NK-92 (cell line): ENCODE data around the gene CEP85.
A peak's percentile ranks its signal among the peaks of the same experiment; 100 is the strongest.
"Not testable (repeated sequence)": the region's sequence is repeated elsewhere in the genome, so short reads cannot be mapped to it uniquely, and the experiment has no call there.

Experiments
- DNase-seq: peaks from one replicate; lab custom pipeline; 2025; ENCODE audit not compliant: unreplicated experiment; lab: John Stamatoyannopoulos, UW

The CEP85 gene

DNA sequence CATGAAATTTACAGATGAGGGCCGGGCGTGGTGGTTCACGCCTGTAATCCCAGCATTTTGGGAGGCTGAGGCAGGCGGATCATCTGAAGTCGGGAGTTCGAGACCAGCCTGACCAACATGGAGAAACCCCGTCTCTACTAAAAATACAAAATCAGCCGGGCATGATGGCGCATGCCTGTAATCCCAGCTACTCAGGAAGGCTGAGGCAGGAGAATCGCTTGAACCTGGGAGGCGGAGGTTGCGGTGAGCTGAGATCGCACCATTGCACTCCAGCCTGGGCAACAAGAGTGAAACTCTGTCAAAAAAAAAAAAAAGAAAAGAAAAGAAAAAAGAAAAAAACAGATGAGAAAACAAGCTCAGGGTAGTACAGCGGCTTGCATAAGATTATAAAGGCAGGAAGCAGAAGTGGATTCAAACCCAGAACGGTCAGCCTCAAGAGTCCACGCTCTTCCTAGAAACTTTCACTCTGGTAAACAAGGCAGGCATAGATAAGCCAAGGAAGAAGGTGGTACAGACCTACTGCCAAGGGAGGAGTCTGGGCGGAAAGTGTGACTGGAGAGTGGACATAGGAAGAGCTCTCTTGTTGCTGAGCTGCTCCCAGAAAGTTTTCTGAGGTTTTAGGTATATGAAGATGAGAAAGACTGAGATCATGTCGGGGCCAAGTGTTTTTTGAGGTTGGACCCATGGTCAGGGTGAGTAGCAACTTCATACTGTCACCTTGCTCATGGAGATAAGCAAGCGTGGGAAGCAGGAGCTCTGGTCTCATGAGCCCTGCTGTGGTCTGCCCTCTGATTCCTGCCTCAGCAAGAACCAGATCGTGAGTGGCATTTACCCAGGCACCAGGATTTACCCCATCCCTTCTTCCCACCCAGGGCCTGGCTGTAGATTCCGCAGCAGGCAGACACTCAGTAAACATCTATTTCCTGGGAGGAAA, 74.2 kb downstream of the CEP85 start:
- not testable (repeated sequence) for DNase-seq

DNA sequence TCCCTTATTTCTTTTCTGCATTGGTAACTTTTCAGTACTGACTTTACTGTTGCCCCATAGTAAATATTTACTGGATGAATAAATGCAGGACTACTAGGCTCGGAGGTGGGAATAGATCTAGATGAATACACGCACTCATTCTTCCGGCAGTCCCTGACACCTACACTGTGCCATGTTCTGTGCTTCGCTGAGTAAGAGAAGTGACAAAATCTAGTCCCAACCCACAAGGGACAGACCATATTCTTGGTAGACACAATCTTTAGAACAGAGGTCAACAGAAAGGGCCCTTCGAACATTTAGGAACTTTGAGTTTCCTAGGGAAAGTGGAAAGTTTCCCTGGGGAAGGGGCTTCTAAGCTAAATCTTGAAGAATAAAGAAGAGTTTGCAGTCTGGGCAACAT, 80.5 kb downstream of the CEP85 start:
- no peak for DNase-seq

DNA sequence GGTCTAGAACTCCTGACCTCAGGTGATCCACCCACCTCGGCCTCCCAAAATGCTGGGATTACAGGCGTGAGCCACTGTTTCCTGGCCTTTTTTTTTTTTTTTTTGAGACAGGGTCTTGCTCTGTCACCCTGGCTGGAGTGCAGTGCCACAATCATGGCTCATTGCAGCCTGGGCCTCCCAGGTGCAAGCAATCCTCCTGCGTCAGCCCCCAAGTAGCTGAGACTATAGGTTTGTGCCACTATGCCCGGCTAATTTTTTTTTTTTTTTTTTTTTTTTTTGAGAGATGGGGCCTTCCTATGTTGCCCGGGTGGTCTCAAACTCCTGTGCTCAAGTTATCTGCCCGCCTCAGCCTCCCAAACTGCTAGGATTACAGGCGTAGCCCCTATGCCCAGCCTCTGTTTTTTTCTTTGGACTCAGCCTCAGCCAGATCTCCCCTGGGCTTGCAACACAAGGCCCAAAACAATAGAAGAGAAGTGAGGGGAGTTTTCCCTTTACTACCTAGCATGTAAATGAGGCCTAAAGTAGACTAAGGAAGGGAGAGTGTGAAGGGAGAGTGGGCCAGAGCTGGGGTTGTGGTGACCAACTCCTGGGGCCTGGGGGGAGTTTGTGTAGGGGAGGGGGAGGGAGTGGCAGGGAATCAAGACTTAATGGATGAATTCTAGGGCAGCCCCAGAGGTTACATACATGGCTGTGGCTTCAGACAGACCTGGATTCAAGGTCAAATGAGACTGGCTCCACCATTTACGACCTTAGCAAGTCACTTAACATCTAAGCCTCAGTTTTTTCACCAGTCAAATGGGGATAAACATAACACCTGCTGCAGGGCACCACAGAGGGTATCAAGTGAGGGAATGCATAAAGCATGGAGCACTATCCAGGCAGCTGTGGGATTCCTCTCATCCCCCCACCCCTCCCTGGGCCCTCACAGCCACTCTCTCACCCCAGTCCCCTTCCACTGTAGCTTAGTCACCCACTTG, 82.2 kb downstream of the CEP85 start:
- no peak for DNase-seq

DNA sequence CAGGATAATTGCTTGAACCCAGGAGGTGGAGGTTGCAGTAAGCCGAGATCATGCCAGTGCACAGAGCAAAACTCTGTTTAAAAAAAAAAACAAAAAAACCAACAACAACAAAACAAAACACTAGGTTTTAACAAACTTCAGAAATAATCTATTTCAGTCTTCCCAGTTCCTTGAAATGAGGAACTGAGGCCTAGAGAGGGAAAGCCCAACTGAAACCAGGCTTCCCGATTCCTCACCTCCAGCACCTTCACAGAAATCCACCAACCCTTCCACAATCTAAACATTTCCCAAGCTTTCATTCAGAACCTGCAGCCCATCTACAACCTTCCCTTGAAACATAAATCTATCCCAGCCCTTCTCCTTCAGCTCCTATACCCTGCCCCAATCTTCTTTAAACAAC, 83.1 kb downstream of the CEP85 start:
- no peak for DNase-seq

DNA sequence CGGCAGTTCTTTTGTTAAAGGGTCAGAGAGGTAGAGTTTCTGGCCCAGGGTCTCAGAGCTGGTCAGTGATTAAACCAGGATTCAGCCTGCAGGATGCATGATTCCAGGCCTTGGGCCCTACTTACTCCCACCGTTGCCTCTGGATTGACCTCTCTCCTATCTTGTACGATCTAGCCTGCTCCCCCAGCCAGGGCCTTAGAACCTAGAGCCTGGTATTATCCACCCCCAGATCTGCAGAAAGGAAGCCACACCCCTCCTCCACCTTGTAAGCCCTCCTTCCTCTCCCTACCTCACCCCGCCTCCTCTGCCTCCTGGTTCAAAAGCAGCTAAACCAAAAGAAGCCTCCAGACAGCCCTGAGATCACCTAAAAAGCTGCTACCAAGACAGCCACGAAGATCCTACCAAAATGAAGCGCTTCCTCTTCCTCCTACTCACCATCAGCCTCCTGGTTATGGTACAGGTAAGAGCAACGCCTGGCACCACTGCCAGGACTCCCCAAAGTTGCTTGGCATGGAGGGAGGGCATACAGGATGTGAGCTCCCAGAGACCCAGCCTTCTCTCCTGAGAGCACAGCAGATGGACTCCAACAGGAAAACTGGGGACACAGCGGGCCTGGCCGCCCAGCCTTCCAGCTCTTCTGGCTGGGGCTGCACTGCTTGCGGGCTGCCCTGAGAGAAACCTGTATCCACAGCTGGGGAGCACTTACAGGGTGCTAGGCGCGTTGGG, 83.8 kb downstream of the CEP85 start, which contains the start of gene CD52:
CD52 (plus strand) TSS at position 347 of the 726 bp plus-strand sequence; CDS start at position 407, 60 bp downstream.
- no peak for DNase-seq

DNA sequence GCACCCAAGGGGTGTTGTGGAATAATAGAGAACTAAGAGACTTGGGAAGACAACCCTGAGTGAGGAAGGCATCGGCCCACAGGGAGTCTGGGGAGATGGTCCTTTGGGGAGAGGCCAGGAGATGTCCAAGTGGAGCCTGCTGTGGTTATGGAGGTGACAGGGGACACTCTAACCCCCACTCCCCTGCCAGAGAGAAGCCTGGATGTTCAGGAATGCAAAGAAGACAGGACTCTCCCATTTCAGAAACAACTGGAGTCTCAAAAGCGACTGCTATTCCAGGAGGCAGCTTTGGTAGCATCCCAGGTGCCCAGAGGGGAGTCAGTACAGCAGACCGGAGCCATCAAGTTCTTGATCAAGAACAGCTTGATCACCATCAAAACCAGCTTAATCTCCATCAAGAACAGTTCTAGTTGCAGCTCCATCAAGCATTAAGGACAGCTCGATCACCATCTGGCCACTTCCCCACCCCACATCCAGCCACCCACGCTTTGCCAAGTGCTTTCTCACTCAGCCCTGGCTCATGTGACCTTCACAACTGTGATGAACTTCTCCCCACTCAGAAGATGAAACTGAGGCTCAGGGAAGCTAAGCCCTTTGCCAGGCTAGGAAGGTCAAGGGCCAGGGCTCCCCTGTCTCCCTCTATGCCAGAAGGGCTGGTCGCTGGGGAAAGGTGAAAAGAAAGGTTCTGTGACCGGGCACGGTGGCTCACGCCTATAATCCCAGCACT, 84.5 kb downstream of the CEP85 start:
- DNase-seq, result no peak

DNA sequence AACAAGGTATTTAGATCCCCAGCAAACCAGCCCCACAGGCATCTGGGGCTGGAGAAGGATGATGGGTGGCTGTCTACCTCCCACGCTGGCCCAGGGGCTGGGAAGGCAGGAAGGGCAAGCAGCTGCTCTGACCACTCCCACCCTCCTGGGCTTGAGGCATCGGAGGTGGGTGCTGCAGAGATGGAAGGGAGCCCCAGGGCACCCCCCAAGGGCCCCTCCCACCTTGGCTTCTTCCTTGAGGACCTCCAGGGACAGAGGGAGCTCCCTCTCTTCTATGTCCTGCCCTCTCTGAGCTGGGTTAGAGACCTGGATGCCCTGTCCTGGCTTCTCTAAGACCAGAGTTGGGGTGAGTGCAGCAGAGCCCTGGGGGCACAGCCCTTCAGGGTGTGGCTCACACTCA, 86.9 kb downstream of the CEP85 start:
- DNase-seq, result no peak

DNA sequence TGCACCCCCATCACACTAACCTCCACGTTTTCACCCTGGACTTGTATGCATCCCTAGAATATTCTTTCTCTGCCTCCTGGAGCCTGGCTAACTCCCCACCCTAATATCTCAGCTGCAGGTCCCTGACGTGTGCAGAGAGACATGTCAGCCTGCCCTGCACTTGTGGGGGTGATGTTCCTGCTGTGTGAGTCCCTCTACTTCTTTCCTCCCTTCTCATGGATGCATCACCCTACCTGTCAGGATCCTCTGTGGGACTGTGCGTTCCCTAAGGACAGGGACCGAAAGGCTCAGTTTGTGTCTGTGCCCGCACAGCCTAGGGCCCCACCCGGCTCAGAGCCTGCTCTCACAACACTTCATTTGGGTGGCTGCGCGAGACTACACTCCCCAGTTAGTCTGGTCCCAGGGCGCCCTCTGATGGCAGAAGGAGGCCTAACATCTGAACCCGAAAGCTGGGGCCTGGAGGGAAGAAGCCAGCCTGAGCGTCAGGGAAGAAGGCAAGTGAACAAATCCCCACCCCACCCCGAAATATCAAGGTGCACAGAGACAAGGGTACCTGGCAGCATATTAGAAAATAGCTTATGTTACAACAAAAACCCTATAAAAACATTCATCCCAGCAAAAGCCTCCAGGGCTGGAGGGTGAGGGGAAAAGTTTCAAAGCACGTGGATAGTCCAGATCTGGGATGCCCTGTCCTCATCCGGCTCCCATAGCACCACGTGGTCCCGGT, 87.5 kb downstream of the CEP85 start:
- peak; percentile 58 for DNase-seq

DNA sequence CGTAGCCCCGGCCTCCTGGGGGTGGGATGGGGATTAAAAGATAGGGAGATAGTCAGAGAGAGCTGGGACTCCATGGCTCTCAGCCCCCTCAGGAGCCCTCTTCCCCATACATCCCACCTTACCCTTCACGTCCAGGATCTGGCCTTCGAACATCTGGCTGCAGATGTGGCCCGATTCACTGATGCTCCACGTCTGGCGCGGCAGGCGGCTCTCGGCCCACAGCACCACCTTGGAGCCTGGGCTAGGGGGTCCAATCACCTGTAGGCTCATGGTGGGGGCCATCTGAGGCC, 88.0 kb downstream of the CEP85 start:
- no peak for DNase-seq

DNA sequence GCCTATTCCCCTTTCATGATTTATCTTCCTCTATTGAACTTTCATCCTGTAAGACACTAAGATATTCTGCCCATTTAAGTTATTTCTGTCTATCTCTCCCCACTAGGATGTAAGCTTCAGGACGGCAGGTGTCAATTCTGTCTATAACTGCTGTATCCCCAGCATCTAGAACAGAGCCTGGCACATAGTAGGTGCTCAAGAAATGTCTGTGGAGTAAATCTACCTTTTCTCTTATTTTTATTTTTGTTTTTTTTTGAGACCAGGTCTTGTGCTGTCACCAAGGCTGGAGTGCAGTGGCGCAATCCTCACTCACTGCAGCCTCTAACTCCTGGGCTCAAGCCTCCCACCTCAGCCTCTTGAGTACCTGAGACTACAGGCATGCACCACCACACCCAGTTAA, 89.4 kb downstream of the CEP85 start:
- DNase-seq, result no peak

DNA sequence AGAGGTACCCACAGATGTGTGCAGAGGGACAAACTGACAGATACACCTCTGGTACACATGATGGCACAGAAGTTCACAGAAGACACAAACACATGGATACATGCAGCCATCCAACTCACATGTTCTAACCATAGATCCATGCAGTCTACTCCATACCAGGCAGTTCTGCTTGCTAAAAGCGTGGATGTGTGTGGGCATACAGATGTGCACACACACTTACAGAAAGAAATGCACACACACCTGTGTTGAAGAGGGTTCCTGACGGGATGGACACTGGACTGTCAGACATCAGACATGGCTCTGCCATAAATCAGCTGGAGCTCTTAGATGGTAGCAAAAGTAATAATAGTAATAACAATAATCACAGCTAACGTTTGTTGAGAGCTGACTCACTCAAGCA, 90.5 kb downstream of the CEP85 start:
- no peak for DNase-seq

DNA sequence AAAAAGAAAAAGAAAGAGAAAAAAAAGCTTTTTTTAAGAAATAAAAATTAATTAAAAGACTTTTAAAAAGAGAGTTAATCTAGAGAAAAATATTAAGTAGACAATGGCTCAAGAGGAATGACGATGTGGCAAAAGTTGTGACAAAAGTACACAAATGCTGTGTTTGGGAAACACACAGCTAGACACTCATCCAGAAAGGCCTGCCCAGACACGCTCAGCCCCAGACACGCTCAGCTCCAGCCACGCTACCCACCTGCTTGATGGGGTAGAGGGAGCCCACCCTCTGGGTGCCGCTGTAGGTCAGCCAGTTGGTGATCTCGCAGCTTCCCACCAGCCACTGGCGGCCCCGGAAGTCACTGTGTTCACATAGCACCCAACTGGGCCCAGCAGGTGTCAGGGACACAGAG, 94.0 kb downstream of the CEP85 start:
- DNase-seq, result no peak
